GM19193 (cell line): ENCODE results near the gene ADD1.

Source experiments
- POLR2A ChIP-seq: IDR thresholded peaks from 4 replicates; pipeline ENCODE4 v1.6.1; 2011; ENCODE audit not compliant: insufficient read depth, insufficient read length; ENCODE audit errors: extremely low read depth

The ADD1 gene

DNA sequence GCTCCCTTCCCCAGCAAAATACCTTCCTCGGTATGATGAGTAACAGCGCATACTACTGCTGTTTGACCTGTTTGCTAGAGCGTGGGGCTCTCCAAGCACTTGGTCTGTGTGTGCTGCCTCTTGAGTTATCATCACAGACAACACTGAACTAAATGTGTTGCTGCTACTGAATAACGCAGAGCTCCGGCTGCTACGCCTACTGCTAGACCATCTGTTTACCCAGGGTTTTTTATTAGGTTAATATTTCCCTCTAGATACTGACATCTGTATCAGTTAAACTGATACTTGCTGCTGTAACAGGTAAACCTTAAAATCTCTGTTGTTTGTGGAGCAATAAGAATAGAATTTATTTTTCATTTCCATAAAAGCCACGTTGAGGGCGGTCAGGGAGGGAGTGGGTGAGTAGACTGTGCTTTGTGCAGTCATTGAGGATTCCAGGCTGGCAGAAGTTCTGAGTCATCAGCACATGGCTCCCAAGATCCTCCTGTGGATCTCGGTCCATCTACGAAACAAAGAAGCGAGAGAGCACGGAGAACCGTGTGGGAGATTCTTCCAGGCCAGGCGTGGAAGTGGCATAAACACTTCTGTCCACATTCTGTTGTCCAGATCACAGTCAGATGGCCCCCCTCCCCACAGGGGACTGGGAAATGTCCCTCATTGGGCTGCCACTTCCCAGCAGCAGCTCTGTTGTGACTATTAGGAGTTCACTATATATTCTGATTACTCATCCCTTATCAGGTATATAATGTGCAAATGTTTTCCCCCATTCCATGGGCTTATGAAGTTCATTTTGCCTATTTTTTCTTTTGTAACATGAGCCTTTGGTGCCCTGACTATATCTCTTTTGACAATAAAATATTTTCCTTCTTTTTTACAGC lies 133.8 kb downstream of the ADD1 start:
- no peak for TF ChIP-seq POLR2A
